ENCODE results near the gene ACAD10.

Gene ACAD10

DNA sequence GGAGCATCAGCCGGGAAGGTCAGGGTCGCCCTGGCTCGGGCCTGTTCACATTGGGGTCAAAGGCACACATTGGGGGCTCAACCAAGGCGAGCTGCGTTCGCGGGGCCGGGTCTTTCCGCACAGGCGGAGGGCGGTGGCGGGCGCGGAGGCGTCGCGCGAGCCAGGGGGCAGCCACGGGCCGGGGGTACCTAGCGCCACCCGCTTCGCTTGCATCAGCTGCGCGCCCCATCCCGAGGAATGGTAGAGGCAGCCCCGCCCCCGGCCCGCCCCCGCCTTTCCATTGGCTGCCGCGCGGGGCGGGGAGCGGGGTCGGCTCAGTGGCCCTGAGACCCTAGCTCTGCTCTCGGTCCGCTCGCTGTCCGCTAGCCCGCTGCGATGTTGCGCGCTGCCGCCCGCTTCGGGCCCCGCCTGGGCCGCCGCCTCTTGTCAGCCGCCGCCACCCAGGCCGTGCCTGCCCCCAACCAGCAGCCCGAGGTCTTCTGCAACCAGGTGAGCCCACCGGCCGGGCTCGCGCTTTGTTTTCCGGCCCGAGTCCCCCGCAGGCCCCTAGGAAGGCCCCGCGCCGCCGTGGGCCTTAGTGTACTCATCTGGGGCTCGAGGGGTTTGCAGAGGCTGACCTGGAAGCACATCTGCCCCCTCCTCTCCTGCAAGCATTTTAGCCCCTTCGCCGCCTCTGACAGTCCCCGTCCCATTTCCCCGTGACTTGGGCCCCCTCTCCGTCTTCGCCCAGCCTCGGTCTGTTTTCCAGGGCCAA, 80.9 kb downstream of the ACAD10 start, which contains the start of gene ALDH2:
Gene ALDH2, plus strand, starts transcription at position 326 of the 754 bp plus-strand sequence. Its CDS starts 50 bp downstream, at position 376.
- TF ChIP-seq, protein P1, sequence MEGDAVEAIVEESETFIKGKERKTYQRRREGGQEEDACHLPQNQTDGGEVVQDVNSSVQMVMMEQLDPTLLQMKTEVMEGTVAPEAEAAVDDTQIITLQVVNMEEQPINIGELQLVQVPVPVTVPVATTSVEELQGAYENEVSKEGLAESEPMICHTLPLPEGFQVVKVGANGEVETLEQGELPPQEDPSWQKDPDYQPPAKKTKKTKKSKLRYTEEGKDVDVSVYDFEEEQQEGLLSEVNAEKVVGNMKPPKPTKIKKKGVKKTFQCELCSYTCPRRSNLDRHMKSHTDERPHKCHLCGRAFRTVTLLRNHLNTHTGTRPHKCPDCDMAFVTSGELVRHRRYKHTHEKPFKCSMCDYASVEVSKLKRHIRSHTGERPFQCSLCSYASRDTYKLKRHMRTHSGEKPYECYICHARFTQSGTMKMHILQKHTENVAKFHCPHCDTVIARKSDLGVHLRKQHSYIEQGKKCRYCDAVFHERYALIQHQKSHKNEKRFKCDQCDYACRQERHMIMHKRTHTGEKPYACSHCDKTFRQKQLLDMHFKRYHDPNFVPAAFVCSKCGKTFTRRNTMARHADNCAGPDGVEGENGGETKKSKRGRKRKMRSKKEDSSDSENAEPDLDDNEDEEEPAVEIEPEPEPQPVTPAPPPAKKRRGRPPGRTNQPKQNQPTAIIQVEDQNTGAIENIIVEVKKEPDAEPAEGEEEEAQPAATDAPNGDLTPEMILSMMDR (IDR thresholded peaks at IDR 0.05; ENCODE audit: control insufficient read depth, extremely low read depth, insufficient read depth), result 0 out of 2 replicates have a peak, but pooled peaks have one; percentile 10
- peak within 1 kb of the TSS; percentile 62 for H3K4me3 ChIP-seq (ENCODE audit: low read depth, low read length)
- DNase-seq (ENCODE audit: low read depth), result no peak

DNA sequence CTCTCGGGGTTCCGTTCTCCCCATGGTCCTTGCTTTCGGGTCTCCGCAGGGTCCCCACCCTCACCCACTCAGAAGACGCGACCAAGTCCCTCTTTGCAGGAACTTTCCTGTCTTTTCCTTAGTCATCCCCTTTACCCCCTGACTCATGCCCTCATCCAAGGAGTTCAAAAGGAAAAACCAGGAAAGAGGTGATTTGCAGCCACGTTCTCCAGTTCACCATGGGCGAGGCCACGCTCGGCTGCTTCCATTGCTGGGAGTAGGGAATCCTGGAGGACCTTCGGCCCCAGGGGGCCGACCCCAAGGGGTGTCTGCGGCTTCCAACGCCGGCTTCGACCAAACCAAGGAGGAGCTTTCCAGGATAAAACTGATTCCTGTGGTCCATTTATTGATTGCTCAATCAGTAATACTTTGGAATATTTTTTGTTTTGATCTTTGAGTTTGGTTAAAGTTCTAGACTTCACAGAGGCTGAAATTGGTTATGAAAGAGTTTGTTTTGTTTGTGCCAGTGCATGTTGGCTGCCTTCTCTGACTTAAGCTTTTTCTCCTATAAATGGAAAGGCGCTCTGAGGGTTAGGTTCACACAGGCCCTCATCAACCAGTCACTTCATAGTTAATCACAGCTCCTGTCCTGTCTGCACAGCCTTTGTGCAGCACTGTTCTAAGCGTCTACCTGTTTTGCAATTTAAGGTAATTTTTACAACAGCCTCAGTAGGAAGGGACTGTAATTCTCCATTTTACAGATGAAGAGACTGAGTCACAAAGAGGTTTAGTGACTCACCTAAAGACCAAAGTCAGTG, 81.7 kb downstream of the ACAD10 start:
- no peak for DNase-seq (ENCODE audit: low read depth)
- TF ChIP-seq, protein P1 (IDR thresholded peaks at IDR 0.05; ENCODE audit: control insufficient read depth, extremely low read depth, insufficient read depth), result no peak
- peak overlapping the region; percentile 62 for H3K4me3 ChIP-seq (ENCODE audit: low read depth, low read length)

DNA sequence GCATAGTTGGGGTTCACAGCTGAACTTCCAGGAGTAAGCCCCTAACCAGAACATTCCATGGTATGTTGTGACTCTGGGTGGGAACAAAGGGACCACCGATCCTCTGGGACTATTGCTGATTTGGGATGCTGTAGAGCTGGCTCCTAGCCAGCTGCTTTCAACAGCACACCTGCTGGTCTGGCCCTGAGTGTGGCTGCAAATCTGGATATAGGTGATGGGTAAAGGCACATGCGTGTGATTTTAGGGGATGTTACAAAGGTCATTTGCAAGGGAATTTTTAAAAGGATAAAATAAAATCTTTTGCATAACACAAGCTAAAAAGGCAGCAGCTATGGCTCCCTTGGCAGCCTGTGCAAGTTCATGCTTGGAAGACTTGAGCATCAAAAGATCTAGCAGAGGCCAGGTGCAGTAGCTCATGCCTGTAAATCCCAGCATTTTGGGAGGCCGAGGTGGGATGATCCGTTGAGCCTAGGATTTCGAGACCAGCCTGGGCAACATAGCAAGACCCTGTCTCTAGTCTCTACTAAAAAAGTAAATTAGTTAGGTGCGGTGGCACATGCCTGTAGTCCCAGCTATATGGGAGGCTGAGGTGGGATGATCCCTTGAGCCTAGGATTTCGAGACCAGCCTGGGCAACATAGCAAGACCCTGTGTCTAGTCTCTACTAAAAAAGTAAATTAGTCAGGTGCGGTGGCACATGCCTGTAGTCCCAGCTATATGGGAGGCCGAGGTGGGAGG, 82.5 kb downstream of the ACAD10 start:
- no peak overlapping the region for H3K4me3 ChIP-seq (ENCODE audit: low read depth, low read length)
- DNase-seq (ENCODE audit: low read depth), result no peak
- TF ChIP-seq, protein P1 (IDR thresholded peaks at IDR 0.05; ENCODE audit: control insufficient read depth, extremely low read depth, insufficient read depth), result no peak

DNA sequence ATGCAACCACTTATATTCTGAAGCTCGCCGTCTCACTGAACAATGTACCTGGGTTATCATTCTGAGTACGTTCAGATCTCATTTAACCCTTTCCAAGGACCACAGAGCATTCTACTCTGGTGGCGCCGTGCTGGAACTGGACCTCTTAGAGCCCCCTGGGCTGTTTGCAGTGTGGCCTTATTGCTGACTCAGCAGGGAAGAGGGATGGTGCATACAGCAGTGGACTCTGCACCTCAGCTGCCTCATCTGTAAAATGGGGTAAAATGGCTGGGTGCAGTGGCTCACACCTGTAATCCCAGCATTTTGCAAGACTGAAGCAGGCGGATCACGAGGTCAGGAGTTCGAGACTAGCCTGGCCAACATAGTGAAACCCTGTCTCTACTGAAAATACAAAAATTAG, 83.7 kb downstream of the ACAD10 start:
- no peak for DNase-seq (ENCODE audit: low read depth)
- H3K4me3 ChIP-seq (ENCODE audit: low read depth, low read length), result no peak overlapping the region

DNA sequence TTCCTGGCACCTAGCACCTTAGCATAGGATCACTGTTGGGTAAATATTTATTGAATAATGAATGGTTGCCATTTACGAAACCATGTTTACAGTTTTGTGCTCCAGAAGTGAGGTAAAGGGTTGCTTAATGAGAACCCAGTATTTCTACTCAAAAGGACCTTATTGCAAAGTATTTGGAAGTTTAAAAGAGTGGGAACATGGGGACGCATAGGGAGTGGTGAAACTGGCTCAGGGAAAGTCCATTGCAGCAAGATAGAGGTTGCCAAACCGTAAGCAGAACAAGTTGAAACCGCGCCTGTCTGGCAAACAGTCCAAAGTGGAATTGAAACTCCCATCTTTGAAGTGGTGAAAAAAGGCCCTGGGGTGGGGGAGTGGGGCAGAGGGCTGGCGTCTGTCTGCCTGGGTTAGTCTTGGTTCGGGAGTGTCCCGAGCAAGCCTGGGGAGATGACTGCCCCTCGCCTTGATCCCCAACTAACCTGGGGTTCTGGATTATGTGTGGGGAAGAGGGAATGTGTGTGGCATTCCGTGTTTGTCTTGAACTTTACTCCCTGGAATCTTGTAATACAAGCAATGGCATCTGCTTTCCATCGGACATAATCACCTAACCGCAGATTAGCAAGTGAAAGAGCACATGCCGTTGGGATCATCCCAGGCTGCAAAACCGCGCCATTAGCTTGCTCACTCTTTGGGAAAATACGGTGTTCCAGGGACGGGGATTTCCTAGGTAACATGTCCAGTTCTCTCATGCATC, 88.1 kb downstream of the ACAD10 start:
- no peak overlapping the region for H3K4me3 ChIP-seq (ENCODE audit: low read depth, low read length)
- DNase-seq (ENCODE audit: low read depth), result no peak
- TF ChIP-seq, protein P1 (IDR thresholded peaks at IDR 0.05; ENCODE audit: control insufficient read depth, extremely low read depth, insufficient read depth), result no peak

More for the DNA sequence above, 83.7 kb downstream of the ACAD10 start:
- TF ChIP-seq, protein P1 (IDR thresholded peaks at IDR 0.05; ENCODE audit: control insufficient read depth, extremely low read depth, insufficient read depth), result no peak
